HuH-7.5 (cell line): ENCODE measurements around the gene KCNJ4.
A peak's percentile ranks its signal among the peaks of the same experiment; 100 is the strongest.
"Not testable (repeated sequence)": the region's sequence is repeated elsewhere in the genome, so short reads cannot be mapped to it uniquely, and the experiment has no call there.

ENCODE experiments used
- DNase-seq: peaks from one replicate; pipeline ENCODE4 v3.0.0; 2011; ENCODE audit warnings: low spot score

Gene KCNJ4

DNA sequence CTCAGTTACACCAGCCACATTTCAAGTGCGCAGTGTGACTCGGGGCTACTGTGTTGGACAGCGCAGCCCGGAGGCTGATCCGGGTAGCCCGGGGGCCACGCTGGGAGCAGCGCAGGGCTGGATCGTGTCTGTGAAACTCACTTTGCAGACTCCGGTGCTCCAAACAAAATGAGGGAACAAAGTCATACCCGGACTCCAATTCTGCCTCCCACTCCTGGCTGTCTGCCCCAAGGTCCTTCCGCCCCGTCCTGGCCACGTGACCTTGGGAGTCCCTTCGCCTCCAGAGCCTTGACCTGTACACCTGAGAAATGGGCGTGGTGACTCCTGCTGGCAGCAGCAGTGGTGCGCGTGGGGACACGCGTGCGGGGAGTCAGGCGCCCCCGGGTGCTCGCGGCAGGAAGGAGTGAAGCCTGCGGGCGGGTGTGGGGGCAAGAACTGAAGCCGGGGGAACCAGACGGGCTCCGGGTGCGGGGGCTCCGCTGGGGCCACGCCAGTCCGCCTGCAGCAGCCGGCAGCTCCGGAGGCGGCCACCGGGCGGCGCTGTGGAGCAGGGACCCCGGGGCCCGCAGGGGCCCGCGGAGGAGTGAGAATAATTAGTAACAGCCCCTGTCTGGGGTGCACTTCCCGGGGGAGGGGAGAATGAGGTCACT lies 42.4 kb downstream of the KCNJ4 start:
- no peak for DNase-seq

DNA sequence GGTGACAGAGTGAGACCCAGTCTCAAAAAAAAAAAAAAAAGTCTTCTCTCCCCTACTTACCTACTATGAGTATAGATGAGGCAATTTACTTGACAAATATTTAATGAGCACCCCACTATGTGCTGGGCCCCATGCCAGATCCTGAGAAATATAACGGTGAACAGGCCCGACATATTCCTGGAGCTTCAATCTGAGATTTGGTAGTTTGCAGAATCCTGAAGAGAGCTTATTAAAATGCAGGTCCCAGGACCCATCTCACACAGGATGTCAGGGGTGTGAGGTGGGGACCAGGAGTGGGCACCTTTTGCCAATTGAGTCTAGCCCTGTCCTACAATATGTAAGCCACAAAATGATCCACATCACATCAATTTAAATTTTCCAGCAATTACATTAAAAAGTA lies 44.0 kb downstream of the KCNJ4 start:
- DNase-seq: peak; percentile 3

DNA sequence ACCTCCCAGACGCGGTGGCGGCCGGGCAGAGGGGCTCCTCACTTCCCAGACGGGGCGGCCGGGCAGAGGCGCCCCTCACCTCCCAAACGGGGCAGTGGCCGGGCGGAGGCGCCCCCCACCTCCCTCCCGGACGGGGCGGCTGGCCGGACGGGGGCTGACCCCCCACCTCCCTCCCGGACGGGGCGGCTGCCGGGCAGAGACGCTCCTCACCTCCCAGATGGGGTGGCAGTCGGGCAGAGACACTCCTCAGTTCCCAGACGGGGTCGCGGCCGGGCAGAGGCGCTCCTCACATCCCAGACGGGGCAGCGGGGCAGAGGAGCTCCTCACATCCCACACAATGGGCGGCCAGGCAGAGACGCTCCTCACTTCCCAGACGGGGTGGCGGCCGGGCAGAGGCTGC lies 45.1 kb downstream of the KCNJ4 start:
- DNase-seq: not testable (repeated sequence)

DNA sequence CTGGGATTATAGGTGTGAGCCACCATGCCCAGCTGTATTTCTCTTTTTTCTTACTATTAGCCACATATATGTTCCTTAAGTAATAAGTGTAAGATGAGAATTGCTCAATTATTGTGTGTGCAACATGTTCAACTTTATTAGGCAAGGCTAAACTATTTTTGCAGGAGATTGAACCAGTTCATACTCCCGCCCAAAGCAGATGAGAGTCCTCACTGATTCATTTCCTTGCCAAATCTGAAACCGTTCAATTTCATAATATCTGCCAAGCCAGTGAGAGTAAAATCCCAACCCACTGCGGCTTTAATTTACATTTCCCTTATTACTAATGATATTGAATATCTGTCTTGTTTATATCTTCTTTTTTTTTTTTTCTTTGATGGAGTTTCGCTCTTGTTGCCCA lies 48.4 kb downstream of the KCNJ4 start:
- no peak for DNase-seq

DNA sequence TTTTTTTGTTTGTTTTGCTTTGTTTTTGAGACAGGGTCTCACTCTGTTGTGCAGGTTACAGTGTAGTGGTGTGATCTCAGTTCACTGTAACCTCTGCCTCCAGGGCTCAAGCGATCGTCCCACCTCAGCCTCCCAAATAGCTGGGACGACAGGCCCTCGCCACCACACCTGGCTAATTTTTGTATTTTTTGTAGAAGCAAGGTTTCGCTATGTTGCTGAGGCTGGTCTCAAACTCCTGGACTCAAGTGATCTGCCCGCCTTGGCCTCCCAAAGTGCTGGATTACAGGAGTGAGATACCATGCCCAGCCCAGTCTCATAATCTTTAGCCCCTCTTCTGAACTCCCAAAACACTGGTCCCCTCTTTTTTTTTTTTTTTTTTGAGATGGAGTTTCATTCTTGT lies 50.6 kb downstream of the KCNJ4 start:
- no peak for DNase-seq

DNA sequence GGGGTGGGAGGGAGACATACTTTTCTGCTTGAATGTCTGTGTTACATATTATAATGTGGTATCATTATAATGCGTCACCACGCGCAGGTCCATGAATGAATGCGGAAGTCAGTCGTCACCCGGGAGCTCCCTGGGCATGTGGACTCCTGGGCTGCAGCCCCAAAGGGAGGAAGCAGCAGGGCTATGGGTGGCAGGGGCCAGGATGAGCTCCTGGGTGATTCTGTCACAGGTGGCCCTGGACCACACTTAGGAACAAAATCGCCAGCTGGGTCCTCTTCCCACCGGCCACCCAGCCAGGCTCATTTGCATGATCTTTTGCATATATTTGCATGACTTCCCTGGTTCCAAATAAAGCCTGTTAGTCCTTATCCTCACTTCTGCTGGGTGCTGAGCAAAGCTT lies 51.2 kb downstream of the KCNJ4 start:
- DNase-seq: peak; percentile 3

GRCh38 chr22:38402204-38402603 lies 52.8 kb downstream of the KCNJ4 start:
- DNase-seq: no peak

DNA sequence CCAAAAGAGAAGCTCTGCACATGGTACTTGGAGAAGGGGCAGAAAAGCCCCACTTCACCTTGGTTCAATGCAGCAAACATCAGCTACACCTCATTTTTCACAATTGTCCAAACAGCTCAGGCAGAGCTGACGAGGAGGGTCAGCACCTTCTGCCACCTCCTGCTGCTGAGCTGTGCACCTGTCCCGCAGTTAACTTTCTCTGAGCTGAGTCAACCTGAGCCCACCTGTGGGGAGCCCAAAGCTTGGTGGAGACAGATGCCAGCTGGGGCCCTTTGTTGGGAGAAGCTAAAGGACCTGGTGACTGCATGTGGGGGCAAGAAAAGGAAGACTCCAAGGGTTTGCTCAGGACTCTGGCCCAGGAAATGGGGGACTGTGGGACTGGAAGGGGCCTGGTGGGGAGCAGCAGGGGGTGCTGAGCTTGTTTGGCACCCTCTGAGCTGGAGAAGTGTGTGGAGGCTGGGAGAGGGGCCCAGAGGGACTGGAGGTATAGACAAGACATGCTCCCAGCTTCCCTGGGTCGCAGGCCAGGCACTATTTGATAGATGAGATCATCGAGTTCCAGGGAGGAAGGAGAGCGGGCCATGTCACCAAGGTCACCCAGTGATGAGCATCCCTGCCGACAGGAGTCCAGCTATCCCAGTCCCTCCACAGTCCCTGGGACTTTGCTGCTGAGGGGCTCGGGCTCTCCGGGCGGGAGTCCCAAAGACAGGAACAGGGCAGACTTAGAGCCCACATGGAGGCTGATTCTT lies 53.5 kb downstream of the KCNJ4 start:
- peak; percentile 52 for DNase-seq

- peak; percentile 23 for DNase-seq
Measured at GRCh38 chr22:38400256-38400655, 54.7 kb downstream of the KCNJ4 start.

- peak; percentile 63 for DNase-seq
Measured at GRCh38 chr22:38398609-38399461, 56.2 kb downstream of the KCNJ4 start.

- DNase-seq: peak; percentile 57
Measured at GRCh38 chr22:38398181-38398608, 56.8 kb downstream of the KCNJ4 start.

- peak; percentile 20 for DNase-seq
Measured at GRCh38 chr22:38397189-38398085, 57.6 kb downstream of the KCNJ4 start.

- DNase-seq: not testable (repeated sequence)
Measured at GRCh38 chr22:38396440-38397069, 58.4 kb downstream of the KCNJ4 start.

DNA sequence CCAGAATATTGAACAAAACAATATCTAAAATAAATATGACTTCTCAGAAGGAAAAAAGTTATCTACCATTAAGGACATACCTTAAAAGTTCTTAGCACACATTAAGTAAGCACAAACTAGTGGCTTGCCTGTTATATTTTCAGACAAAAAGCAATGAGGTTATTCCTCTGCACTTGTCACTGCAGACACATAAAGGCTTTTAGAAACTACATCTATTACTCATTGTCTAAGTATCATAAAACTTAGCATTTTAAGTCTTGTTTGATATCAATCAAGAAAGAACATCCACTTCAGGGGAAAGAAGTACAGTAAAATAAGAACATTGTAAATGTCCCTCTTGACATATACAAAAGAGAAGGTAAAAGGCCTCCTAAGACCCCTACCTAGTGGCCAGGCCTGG lies 59.1 kb downstream of the KCNJ4 start:
- DNase-seq: not testable (repeated sequence)

GRCh38 chr22:38394929-38395624 lies 59.9 kb downstream of the KCNJ4 start:
- not testable (repeated sequence) for DNase-seq

DNA sequence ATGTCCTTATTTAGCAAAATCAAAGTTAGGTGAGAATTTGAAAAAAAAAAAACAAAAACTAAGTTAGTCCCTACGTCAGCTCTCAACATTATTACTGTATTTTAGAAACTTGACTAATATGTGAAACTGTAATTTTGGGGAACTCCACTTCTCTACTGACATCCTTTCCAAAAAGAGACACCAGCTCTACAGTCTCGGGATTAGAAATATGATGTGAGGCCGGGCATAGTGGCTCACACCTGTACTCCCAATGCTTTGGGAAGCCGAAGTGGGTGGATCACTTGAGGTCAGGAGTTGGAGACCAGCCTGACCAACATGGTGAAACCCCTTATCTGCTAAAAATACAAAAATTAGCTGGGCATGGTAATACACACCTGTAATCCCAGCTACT lies 65.6 kb downstream of the KCNJ4 start:
- DNase-seq: not testable (repeated sequence)

DNA sequence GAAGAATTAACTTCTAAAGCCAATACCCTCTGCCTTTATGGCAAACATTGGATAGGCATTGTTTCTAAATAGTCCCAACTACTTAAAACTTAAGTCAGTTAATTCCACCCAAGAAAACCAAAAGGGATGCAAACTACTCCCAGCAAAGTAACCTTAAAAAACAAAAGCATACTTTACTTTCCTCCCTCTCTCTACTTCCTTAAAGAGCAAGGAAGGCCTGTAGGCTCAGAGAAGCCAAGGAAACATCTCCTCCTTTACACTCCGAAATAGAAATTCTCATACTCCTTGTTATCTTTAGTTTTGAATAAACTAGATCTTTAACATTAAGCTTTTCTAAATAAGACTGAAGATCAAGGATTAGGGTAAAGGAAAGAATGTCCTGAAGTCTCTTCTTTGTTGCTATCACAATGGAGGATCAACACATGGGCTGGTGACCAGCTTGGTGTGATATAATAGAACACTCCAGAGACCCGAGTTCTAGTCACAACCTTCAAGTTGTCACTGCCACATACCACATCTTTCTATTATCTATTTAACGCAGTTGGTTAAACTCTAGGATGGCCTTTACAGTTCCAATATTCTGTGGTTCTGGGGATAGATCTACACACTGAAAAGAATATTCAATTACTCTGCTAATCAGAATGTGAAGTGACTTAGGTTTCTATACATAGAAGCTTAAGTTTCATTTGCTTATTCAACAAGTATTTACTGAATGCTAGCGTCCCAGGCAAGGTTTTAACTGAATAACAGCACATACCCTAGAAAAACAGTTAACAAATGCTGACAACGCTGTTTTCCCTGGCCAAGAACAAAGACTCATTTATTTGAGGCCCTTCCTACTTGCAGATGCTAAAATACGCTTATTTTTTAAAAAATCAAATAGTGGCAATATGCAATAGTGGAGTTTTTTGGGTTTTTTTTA lies 66.2 kb downstream of the KCNJ4 start:
- not testable (repeated sequence) for DNase-seq

DNA sequence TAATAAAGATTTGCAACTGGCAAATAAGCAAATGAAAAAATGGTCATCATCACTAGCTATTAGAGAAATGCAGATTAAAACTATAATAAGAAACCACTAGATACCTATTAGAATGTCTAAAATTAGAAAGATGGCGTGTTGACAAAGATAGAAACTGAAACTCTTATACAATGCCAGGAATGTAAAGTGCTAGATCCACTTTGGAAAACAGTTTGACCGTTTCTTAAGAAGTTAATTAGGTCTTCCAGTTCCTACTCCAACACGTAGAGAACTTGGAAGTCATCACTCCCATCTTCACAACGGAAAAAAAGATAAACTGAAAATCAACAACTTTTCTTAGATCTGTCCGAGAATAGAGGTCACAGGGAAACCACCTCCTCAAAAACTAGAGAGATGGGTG lies 68.1 kb downstream of the KCNJ4 start:
- not testable (repeated sequence) for DNase-seq

DNA sequence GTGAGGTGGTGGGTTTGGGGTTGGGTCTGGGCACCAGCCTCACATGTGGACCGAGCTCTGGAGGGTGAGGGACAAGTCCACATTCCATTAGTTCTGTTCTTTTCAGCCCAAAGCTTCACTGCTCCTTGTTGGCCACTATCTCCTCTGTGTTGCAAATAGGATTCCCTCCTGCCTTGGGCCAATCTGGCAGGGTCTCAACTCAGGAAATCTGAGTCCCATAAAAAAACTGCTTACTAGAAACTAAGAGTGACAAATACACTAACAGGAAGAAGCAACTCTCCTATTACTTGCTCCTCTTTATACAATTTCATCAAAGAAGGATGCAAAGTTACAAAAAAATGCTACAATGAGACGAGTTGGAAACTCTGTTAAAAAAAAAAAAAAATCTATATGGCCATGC lies 71.6 kb downstream of the KCNJ4 start:
- no peak for DNase-seq
